ENCODE data around the gene PDCD4.

PDCD4 gene

GRCh38 chr10:110841767-110842267, 29.9 kb upstream of the PDCD4 start:
- DNase-seq (ENCODE audit: extremely low read depth in 1 of 2, low read depth in 1 of 2): no peak

DNA sequence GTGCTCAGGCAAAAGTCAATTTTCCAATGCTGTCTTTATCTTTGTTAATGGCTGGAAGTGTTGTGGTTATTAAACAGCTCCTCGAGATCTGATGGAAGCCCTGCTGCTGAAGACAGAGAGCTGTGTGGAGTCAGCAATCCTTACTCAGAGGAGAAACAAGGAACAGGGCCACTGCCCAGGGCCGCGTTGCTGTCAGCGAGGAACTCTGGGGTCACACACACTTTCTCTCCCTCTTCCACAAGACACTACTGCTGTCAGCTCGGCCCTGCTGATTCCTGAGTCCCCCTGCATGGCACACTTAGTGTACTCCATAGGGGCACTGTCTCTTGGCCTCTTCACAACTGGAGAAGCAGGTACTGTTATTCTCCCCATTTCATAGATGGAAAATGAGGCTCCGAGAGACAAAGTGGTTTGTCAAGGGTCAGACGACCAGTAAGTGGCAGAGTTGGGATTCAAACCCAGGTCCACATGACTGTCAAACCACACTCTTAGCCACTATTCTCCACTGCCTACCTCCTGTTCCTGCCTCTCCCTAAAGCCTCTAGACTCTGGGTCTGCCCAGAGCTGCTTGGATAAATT, 29.3 kb upstream of the PDCD4 start:
- DNase-seq (ENCODE audit: extremely low read depth in 1 of 2, low read depth in 1 of 2): no peak

- no peak for DNase-seq (ENCODE audit: extremely low read depth in 1 of 2, low read depth in 1 of 2)
Measured at GRCh38 chr10:110843031-110843430, 28.7 kb upstream of the PDCD4 start.

GRCh38 chr10:110843796-110844616, 27.7 kb upstream of the PDCD4 start:
- DNase-seq (ENCODE audit: extremely low read depth in 1 of 2, low read depth in 1 of 2): no peak

- no peak for DNase-seq (ENCODE audit: extremely low read depth in 1 of 2, low read depth in 1 of 2)
Measured at GRCh38 chr10:110844617-110844881, 27.2 kb upstream of the PDCD4 start.

- DNase-seq (ENCODE audit: extremely low read depth in 1 of 2, low read depth in 1 of 2): no peak
Measured at GRCh38 chr10:110845192-110845755, 26.5 kb upstream of the PDCD4 start.

GRCh38 chr10:110845756-110846620, 25.7 kb upstream of the PDCD4 start:
- DNase-seq (ENCODE audit: extremely low read depth in 1 of 2, low read depth in 1 of 2): no peak

DNA sequence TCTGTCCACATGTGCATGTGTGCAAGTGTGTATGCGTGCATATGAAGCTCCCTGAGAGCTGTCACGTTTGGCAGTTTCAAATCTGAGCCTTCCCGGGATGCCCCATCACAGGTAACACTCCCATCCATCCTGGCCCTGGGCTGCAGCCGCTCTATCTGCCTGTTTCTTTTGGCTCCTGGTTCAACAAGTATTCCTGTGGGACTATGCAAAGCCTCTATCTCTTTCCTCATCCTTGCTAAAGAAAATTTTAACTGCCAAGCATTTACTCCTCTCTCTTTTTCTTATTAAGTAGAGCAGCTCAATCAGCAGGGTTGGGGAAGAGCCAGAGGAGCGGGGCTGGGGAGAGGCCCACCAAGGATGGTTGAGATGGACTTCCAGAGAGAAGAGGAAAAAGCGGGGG, 24.4 kb upstream of the PDCD4 start:
- DNase-seq (ENCODE audit: extremely low read depth in 1 of 2, low read depth in 1 of 2): no peak

- DNase-seq (ENCODE audit: extremely low read depth in 1 of 2, low read depth in 1 of 2): no peak
Measured at GRCh38 chr10:110848106-110848505, 23.6 kb upstream of the PDCD4 start.

GRCh38 chr10:110850099-110850498, 21.6 kb upstream of the PDCD4 start:
- no peak for DNase-seq (ENCODE audit: extremely low read depth in 1 of 2, low read depth in 1 of 2)

- no peak for DNase-seq (ENCODE audit: extremely low read depth in 1 of 2, low read depth in 1 of 2)
Measured at GRCh38 chr10:110851020-110851612, 20.6 kb upstream of the PDCD4 start.

GRCh38 chr10:110852255-110852896, 19.4 kb upstream of the PDCD4 start:
- no peak for DNase-seq (ENCODE audit: extremely low read depth in 1 of 2, low read depth in 1 of 2)

GRCh38 chr10:110852947-110853346, 18.8 kb upstream of the PDCD4 start:
- DNase-seq (ENCODE audit: extremely low read depth in 1 of 2, low read depth in 1 of 2): no peak

DNA sequence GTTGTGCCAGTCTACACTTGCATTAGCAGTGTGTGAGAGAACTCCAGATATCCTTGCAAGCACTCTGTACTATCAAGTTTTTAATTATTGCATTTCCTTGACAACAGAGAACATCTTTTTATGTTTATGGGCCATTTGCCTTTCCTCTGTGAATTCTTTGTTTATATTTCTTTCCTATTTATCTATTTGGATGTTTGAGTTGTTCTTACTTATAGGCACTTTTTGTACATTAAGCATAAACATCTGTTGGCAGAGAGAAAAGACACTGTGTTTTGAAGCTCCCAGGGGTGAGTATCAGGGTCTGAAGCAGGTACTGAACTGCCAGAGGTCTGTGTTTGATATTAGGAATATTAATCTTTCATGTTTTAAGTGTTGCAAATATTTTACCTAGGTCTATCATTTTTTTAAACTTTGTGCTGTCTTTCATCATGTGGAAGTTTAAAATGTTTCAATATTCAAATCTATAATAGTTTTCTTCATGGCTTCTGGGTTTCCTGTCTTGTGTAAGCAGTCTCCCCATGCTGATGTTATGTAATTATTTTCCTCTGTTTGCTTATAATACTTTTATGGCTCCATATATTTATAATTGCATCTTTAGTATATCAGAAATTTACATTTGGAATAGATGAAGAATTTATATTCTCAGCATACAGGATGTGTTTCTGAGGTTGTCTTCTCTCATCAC, 17.7 kb upstream of the PDCD4 start:
- no peak for DNase-seq (ENCODE audit: extremely low read depth in 1 of 2, low read depth in 1 of 2)

DNA sequence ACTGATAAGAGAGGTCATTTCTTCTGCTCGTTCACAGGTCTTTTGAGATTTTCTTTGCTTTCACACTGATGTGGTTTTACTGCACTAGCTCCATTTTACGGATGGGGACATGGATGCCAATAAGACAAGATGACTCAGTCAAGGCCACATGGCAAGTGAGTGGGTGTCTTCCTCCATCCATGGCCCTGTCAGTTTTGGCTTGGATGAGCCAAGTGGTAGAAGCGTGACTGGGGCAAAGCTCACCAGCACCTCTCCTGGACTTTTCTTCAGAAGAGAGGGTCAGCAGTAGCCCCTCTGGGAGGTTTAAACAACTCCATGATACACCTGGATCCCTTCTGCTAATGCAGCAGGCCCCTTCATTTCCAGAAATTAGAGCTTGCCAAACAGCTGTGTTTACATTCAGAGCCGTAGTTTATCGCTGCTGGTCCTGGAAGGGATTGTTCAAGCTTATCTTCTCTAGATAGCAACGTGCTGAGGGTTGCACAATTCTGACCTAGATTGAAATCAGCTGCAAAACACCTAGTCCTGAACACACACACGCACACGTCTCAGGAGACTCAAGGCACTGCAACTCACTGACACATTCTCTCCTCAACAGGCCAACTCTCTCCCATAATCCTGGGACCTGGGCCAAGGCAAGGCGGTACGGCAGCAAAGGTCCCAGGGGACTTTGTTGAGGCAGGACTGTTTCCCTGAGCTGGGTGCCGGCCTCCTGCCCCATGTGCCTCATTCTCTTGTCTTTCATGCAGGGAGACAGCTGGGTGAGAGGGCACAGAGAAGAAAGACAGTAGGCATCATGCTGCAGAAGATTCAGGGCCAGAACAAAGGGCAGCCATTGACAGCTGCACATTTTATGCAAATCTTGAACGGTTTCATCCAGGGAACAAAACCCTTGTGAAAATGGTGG, 14.2 kb upstream of the PDCD4 start:
- DNase-seq (ENCODE audit: extremely low read depth in 1 of 2, low read depth in 1 of 2): no peak

DNA sequence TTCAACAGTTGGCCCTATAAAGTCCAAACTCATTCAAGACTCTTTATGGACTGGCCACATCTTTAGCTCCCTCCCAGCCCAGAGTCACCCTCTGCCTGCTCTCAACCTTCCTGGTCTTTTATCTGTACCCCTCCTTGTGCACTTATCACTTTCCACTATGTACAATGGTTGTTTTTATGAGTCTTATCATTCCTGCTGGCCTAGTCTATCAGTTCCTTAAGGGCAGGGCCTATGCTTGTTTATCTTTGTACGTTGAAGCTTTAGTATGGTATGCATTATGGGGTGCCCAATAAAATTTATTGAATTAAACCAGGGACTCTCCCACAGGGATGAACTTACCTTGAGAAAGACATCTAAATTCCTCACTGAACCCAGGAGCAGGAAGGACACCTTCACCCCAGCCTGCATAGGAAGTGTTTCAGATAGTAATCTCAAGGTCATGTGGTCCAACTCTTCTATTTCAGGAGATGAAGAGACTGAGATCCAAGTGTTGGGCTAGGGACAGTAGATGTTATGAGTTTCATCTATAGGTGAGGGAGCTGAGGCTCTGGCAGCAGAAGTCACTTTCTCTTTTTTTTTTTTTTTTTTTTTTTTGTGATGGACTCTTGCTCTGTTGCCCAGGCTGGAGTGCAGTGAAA, 13.3 kb upstream of the PDCD4 start:
- no peak for DNase-seq (ENCODE audit: extremely low read depth in 1 of 2, low read depth in 1 of 2)

DNA sequence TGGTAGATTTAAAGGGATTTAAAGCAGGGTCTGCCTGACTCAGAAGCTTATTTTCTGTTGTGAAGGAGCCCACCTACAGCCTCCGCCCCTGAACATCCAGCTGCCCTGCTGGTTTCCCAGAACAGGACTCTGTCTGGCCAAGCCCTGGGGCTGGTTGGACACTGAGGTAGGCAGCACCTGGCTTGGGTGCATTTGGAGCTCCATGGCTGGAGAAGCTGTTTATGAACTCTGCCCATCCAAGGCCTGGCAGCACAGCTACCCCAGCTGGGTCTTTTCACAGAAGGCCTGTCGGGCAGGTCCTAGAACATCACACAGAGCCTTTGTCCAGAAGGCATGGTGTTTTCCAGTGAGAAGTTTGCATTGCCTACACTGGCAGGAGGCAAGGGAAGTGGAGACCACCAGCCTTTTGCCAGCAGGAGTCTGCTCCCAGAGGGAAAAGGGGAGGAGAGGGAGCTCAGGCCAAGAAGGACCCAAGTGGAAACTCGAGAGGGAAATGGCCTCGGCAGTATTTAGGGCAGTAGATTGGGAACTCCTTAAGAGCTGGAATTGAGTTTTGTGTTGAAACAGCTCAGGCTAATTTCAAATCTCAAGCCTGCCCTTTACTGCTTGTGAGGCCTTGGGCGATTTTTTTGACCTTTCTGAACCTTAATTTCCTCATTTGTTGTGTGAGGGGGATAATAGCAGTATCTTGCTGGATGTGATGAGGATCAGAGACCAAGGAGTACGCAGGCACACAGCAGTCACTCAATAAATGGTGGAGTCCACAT, 12.3 kb upstream of the PDCD4 start:
- no peak for DNase-seq (ENCODE audit: extremely low read depth in 1 of 2, low read depth in 1 of 2)

DNA sequence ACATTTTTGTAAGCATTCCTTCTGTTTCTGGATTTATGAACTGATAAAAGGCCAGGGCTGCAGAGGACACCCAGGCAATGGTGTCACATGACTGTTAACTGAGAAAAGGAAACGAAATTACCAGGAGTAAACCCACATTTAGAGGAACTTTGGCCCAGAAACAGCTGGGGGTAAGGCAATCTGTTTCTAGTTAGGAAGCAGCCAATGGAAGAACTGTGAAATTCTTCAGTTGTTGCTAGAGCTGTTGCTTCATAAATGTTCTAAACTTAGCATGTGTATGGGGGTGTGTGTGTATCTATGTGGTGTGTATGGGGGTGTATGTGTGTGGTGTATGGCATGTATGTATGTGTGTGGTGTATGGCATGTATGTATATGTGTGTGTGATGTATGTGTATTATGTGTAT, 11.8 kb upstream of the PDCD4 start:
- DNase-seq (ENCODE audit: extremely low read depth in 1 of 2, low read depth in 1 of 2): no peak

Measured in activated CD8-positive, alpha-beta memory T cell treated with anti-CD3 and anti-CD28 coated beads for 1 hour (primary cell).